ENCODE measurements around the gene TLK1. TPM values are rescaled to one million over a fixed set of nuclear protein-coding genes. Genes with fewer than 3 reads are reported as not detected.

TLK1 gene
- polyA plus RNA-seq, 1 of the 3 experiments (the other 2 are of a cell fraction), result 4.8 TPM

- Histone ChIP-seq H3K36me3 (replicated peaks in 1 of 2; ENCODE audit: control insufficient read depth in 1 of 2, insufficient read depth in 2 of 2, low read length in 1 of 2) (peaks cover 2 to 15% of the 10 kb centered on the region in 2 experiments), H4K20me1 (ENCODE audit: insufficient read depth) (peaks cover 100% of the 10 kb centered on the region), H2AFZ (ENCODE audit: low read depth) (no peak overlapping the region), H3K4me1 (ENCODE audit: control insufficient read depth in 1 of 2, insufficient read depth in 2 of 2, low read depth in 1 of 2, low read length in 1 of 2) (peaks cover 0 to 10% of the 10 kb centered on the region in 2 experiments; a peak in 2 of 4 replicates), H3K79me2 (ENCODE audit: insufficient read depth) (peaks cover 100% of the 10 kb centered on the region), H3K9me3 (no peaks in the 10 kb centered on the region), H3K4me2 (no peak overlapping the region; the same call in 1 of the 2 replicates), H3F3A (replicated peaks; ENCODE audit: insufficient read depth) (peaks cover 5% of the 10 kb centered on the region), H3K27ac (ENCODE audit: low read depth in 2 of 2, low read length in 1 of 2) (no peak overlapping the region), H3K9ac (no peak overlapping the region), H3K4me3 (ENCODE audit: low read depth in 2 of 2, low read length in 1 of 2) (no peak overlapping the region), H3K27me3 (ENCODE audit: insufficient read depth) (no peaks in the 10 kb centered on the region), H3K9me2 (no peaks in the 10 kb centered on the region)
- ChIA-PET POLR2A (no interaction called here), CTCF (interaction anchor here (0.9 to 2.0 kb wide), 4 partner anchors 11 to 473 kb away, joined by 3 to 8 read pairs (median 6); partner anchors contain the start of gene GORASP2)
- DNase-seq, result no peak
- no peak for TF ChIP-seq CHD2 (IDR thresholded peaks at IDR 0.05; ENCODE audit: low read length, partially characterized antibody)
- TF ChIP-seq TCF12 (IDR thresholded peaks at IDR 0.05), result peak; percentile 17; the same call in 1 of the 2 replicates
- WGBS (ENCODE audit: low lambda C conversion rate), result 20% methylated on average over 1 of the region's 1 CpG
These were observed 217.7 kb downstream of the TLK1 start for GRCh38 chr2:170943041-170943440.

GRCh38 chr2:170942615-170943014 lies 218.1 kb downstream of the TLK1 start:
- H3K9ac ChIP-seq, result no peak overlapping the region
- TF ChIP-seq RCOR1 (IDR thresholded peaks at IDR 0.05; ENCODE audit: low read length), result no peak
- TF ChIP-seq FOXM1 (IDR thresholded peaks at IDR 0.05; ENCODE audit: low read depth), result no peak
- TF ChIP-seq EP300 (IDR thresholded peaks at IDR 0.05; ENCODE audit: borderline replicate concordance in 1 of 2, low read depth in 1 of 2, low read length in 1 of 2), result no peak
- no peak for TF ChIP-seq GABPA (IDR thresholded peaks at IDR 0.05; ENCODE audit: low read depth)
- no peak for TF ChIP-seq RAD21 (IDR thresholded peaks at IDR 0.05; ENCODE audit: low read length)
- no peak for TF ChIP-seq TAF1 (IDR thresholded peaks at IDR 0.05; ENCODE audit: borderline replicate concordance, low read depth, low read length)
- TF ChIP-seq, protein P1, sequence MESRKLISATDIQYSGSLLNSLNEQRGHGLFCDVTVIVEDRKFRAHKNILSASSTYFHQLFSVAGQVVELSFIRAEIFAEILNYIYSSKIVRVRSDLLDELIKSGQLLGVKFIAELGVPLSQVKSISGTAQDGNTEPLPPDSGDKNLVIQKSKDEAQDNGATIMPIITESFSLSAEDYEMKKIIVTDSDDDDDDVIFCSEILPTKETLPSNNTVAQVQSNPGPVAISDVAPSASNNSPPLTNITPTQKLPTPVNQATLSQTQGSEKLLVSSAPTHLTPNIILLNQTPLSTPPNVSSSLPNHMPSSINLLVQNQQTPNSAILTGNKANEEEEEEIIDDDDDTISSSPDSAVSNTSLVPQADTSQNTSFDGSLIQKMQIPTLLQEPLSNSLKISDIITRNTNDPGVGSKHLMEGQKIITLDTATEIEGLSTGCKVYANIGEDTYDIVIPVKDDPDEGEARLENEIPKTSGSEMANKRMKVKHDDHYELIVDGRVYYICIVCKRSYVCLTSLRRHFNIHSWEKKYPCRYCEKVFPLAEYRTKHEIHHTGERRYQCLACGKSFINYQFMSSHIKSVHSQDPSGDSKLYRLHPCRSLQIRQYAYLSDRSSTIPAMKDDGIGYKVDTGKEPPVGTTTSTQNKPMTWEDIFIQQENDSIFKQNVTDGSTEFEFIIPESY (IDR thresholded peaks at IDR 0.05; ENCODE audit: borderline replicate concordance, low read depth), result no peak
- no peak for TF ChIP-seq FOXJ3 (CRISPR knock-in tag; IDR thresholded peaks at IDR 0.05)
- TF ChIP-seq RXRA (IDR thresholded peaks at IDR 0.05; ENCODE audit: borderline replicate concordance, low read depth), result no peak
- no peaks in the 10 kb centered on the region for H3K27me3 ChIP-seq (ENCODE audit: insufficient read depth)
- WGBS (ENCODE audit: low lambda C conversion rate), result 96% methylated on average over 4 of the region's 4 CpGs
- ChIA-PET CTCF (interaction anchor here (0.9 to 2.0 kb wide), 4 partner anchors 11 to 473 kb away, joined by 3 to 8 read pairs (median 6); partner anchors contain the start of gene GORASP2), POLR2A (no interaction called here)
- peaks cover 0 to 10% of the 10 kb centered on the region in 2 experiments; a peak in 2 of 4 replicates for H3K4me1 ChIP-seq (ENCODE audit: control insufficient read depth in 1 of 2, insufficient read depth in 2 of 2, low read depth in 1 of 2, low read length in 1 of 2)
- DNase-seq, result no peak
- peaks cover 5% of the 10 kb centered on the region for H3F3A ChIP-seq (replicated peaks; ENCODE audit: insufficient read depth)
- H3K9me3 ChIP-seq, result no peaks in the 10 kb centered on the region
- H3K4me3 ChIP-seq (ENCODE audit: low read depth in 2 of 2, low read length in 1 of 2), result no peak overlapping the region
- H3K79me2 ChIP-seq (ENCODE audit: insufficient read depth), result peaks cover 100% of the 10 kb centered on the region
- peaks cover 100% of the 10 kb centered on the region for H4K20me1 ChIP-seq (ENCODE audit: insufficient read depth)
- H2AFZ ChIP-seq (ENCODE audit: low read depth), result no peak overlapping the region
- H3K9me2 ChIP-seq, result no peaks in the 10 kb centered on the region
- no peak overlapping the region for H3K4me2 ChIP-seq
- H3K27ac ChIP-seq (ENCODE audit: low read depth in 2 of 2, low read length in 1 of 2), result no peak overlapping the region
- peaks cover 2 to 16% of the 10 kb centered on the region in 2 experiments for H3K36me3 ChIP-seq (replicated peaks in 1 of 2; ENCODE audit: control insufficient read depth in 1 of 2, insufficient read depth in 2 of 2, low read length in 1 of 2)

Other genes starting within 250 kb of the TLK1 start
- gene GORASP2, start 231.6 kb downstream of the TLK1 start, polyA plus RNA-seq (2012; rRNA removed), result 127 and 148 TPM in 2 replicates